Endothelial cell of umbilical vein (primary cell): Measurements from ENCODE around the gene NGEF. TPM values are rescaled to one million over a fixed set of nuclear protein-coding genes. Genes with fewer than 3 reads are reported as not detected.

Experiments
- BruUV-seq: library from RNA; stranded (reverse); fragments of 400-500 nt; replicated peaks from 2 replicates; lab custom pipeline; 2021; lab: Mats Ljungman, UMichigan
- CTCF ChIA-PET: fragments of 300-600, 350-600 bp; sonication (Branson Sonifier 250); formaldehyde crosslinking; loops from one replicate; lab custom pipeline; 2021; ENCODE audit warnings: antibody characterized with exemption, inconsistent platforms; lab: Charles Lee
- POLR2A ChIA-PET: fragments of 300-600, 350-600 bp; sonication (Branson Sonifier 250); formaldehyde crosslinking; loops from one replicate; lab custom pipeline; 2021; ENCODE audit warnings: antibody characterized with exemption, inconsistent platforms; lab: Charles Lee
- DNase-seq: peaks from one replicate; pipeline ENCODE4 v3.0.0-alpha.2; 2011; ENCODE audit warnings: low read depth, low spot score
- FAIRE-seq: peaks from 2 replicates; lab custom pipeline; 2011; peaks lifted over from hg19 to GRCh38; lab: Jason Lieb, UNC
- H2AFZ ChIP-seq: 2 replicates; pipeline ENCODE4 v1.6.0; 2012; ENCODE audit warnings: low read depth, low read length, control low read depth, inconsistent platforms
- H3K27ac ChIP-seq: 2 replicates; pipeline ENCODE4 v1.5.1; 2011; ENCODE audit warnings: low read depth, mild to moderate bottlenecking, control low read depth, low read length, moderate library complexity; ENCODE audit not compliant: insufficient read depth
- H3K27me3 ChIP-seq, 2 experiments: 2 replicates each; pipeline versions ENCODE4 v1.6.0 to v1.6.1; 2011; ENCODE audit warnings: low read length in 2 of 2, mixed read lengths in 1 of 2; ENCODE audit not compliant: control insufficient read depth in 2 of 2, insufficient read depth in 2 of 2
- H3K36me3 ChIP-seq, 2 experiments: 2 replicates in 1 of 2; 3 replicates in 1 of 2; pipeline ENCODE4 v1.5.1; 2011; ENCODE audit warnings: low read length in 2 of 2, mild to moderate bottlenecking in 1 of 2, moderate library complexity in 1 of 2; ENCODE audit not compliant: control insufficient read depth in 2 of 2, insufficient read depth in 2 of 2; ENCODE audit errors: extremely low read depth in 1 of 2
- H3K4me1 ChIP-seq: 3 replicates; pipeline ENCODE4 v1.5.1; 2011; ENCODE audit warnings: mild to moderate bottlenecking, low read length; ENCODE audit not compliant: control insufficient read depth, insufficient read depth; ENCODE audit errors: extremely low read depth
- H3K4me2 ChIP-seq: 2 replicates; pipeline ENCODE4 v1.6.1; 2011; ENCODE audit warnings: low read length, control low read depth, mixed read lengths; ENCODE audit not compliant: insufficient read depth
- H3K4me3 ChIP-seq, 3 experiments: fragments of 200-600 bp in 1 of 3; sonication (generic), shearing (Covaris generic) in 1 of 3; replicated peaks in 1 of 3; 2 replicates each; pipeline ENCODE4 v1.5.1; 2011 to 2016; ENCODE audit warnings: control low read depth in 3 of 3, low read length in 3 of 3, mild to moderate bottlenecking in 2 of 3, inconsistent platforms in 1 of 3, low read depth in 1 of 3, moderate library complexity in 1 of 3; ENCODE audit not compliant: insufficient read depth in 1 of 3
- H3K79me2 ChIP-seq: 2 replicates; pipeline ENCODE4 v1.6.0; 2012; ENCODE audit warnings: low read length, inconsistent platforms; ENCODE audit not compliant: control insufficient read depth, insufficient read depth
- H3K9ac ChIP-seq: replicated peaks from 2 replicates; pipeline ENCODE3; 2011; ENCODE audit warnings: low read length, control low read depth; ENCODE audit not compliant: insufficient read depth; ENCODE audit errors: extremely low read depth
- H3K9me1 ChIP-seq: replicated peaks from 3 replicates; pipeline ENCODE4 v1.6.0; 2011; ENCODE audit warnings: mild to moderate bottlenecking, low read length; ENCODE audit not compliant: control insufficient read depth, insufficient read depth; ENCODE audit errors: extremely low read depth
- H3K9me3 ChIP-seq: replicated peaks from 2 replicates; pipeline ENCODE4 v1.5.1; 2012; ENCODE audit warnings: low read length, inconsistent platforms; ENCODE audit not compliant: control insufficient read depth, insufficient read depth
- H4K20me1 ChIP-seq: replicated peaks from 2 replicates; pipeline ENCODE3; 2011; ENCODE audit warnings: mild to moderate bottlenecking, low read length; ENCODE audit not compliant: control insufficient read depth, insufficient read depth; ENCODE audit errors: extremely low read depth
- CTCF ChIP-seq, 2 donors: IDR thresholded peaks; 1 replicate in 1 of 2; 2 replicates in 1 of 2; pipeline ENCODE4 v1.5.1; 2011; ENCODE audit warnings: low read length in 2 of 2, mild to moderate bottlenecking in 2 of 2, moderate library complexity in 2 of 2, control low read depth in 1 of 2, inconsistent platforms in 1 of 2, low read depth in 1 of 2; ENCODE audit not compliant: insufficient read depth in 1 of 2; ENCODE audit errors: extremely low read depth in 1 of 2
- EZH2 ChIP-seq: IDR thresholded peaks from 2 replicates; pipeline ENCODE4 v1.6.1; 2012; ENCODE audit warnings: borderline replicate concordance, low read depth, mild to moderate bottlenecking, moderate library complexity, low read length, inconsistent platforms; ENCODE audit not compliant: severe bottlenecking
- FOS ChIP-seq: IDR thresholded peaks from 2 replicates; pipeline ENCODE4 v1.6.1; 2011; ENCODE audit warnings: mild to moderate bottlenecking, low read length, moderate library complexity, borderline replicate concordance; ENCODE audit not compliant: insufficient read depth
- GATA2 ChIP-seq: IDR thresholded peaks from 2 replicates; pipeline ENCODE4 v1.7.0; 2011; ENCODE audit warnings: low read depth, mild to moderate bottlenecking, moderate library complexity, mixed read lengths, low read length; ENCODE audit not compliant: insufficient read length, insufficient read depth
- JUN ChIP-seq: IDR thresholded peaks from 2 replicates; pipeline ENCODE4 v1.6.1; 2011; ENCODE audit warnings: borderline replicate concordance, low read depth; ENCODE audit not compliant: insufficient read length, insufficient read depth
- MAX ChIP-seq: IDR thresholded peaks from 2 replicates; pipeline ENCODE4 v1.6.1; 2011; ENCODE audit not compliant: insufficient read depth, insufficient read length
- MYC ChIP-seq: IDR thresholded peaks from one replicate; pipeline ENCODE4 v1.6.1; 2011; ENCODE audit warnings: mild to moderate bottlenecking, low read depth, low read length
- POLR2A ChIP-seq: IDR thresholded peaks from 2 replicates; pipeline ENCODE4 v1.6.1; 2012; ENCODE audit warnings: low read depth, mild to moderate bottlenecking, control low read depth, low read length
- POLR2AphosphoS5 ChIP-seq: IDR thresholded peaks from 2 replicates; pipeline ENCODE4 v1.6.1; 2012; ENCODE audit warnings: low read depth, mild to moderate bottlenecking, control low read depth, low read length, moderate library complexity; ENCODE audit not compliant: insufficient read depth
- dilution Hi-C: fragments of 300-500 bp; cut with MboI; formaldehyde crosslinking; loops from one replicate; pipeline ENCODE4 v1.15.0; 2019; ENCODE audit warnings: low sequenced_read_pairs; ENCODE audit not compliant: extremely low pct_ligation_motif_present
- intact Hi-C: fragments of 100-400 bp; cut with micrococcal nuclease; formaldehyde crosslinking; loops from one replicate; pipeline ENCODE4 v1.10.0; 2022
- polyA plus RNA-seq, 4 experiments: library from polyadenylated mRNA; depleted of rRNA in 3 of 4; stranded (reverse) in 3 of 4; unstranded in 1 of 4; fragments of >200 nt; gene quantifications; 2 replicates each; pipeline versions ENCODE4 v1.2.1 to v1.2.3, GENCODE V29; 2011 to 2012; ENCODE audit warnings: missing spikeins in 1 of 4
- total RNA-seq: library from RNA; stranded (reverse); gene quantifications from 2 replicates; pipeline ENCODE4 v1.2.3, GENCODE V29; 2021

NGEF gene
- total and polyA plus RNA-seq, 2 donors (not counting 3 experiments of a cell fraction or from before 2014, with no cell fraction given): 0.22 to 0.41 TPM

GRCh38 chr2:232875256-232876121, 137.6 kb downstream of the NGEF start:
- Histone ChIP-seq H3K4me3 (no peak overlapping the region), H3K9ac (no peak overlapping the region), H3K4me1 (no peaks in the 10 kb centered on the region), H3K27ac (no peak overlapping the region), H3K9me3 (no peaks in the 10 kb centered on the region), H3K36me3 (no peaks in the 10 kb centered on the region), H2AFZ (no peak overlapping the region), H4K20me1 (no peaks in the 10 kb centered on the region), H3K9me1 (no peaks in the 10 kb centered on the region), H3K4me2 (no peak overlapping the region), H3K27me3 (no peaks in the 10 kb centered on the region), H3K79me2 (no peaks in the 10 kb centered on the region)
- TF ChIP-seq POLR2A: no peak
- TF ChIP-seq EZH2: no peak
- TF ChIP-seq CTCF (IDR thresholded peaks at IDR 0.05; ENCODE audit: extremely low read depth in 1 of 2, insufficient read depth in 1 of 2, low read depth in 1 of 2, low read length in 2 of 2): no peak
- no peak for TF ChIP-seq GATA2
- TF ChIP-seq POLR2AphosphoS5: no peak
- no peak for TF ChIP-seq MAX
- TF ChIP-seq JUN: no peak
- no peak for TF ChIP-seq FOS
- TF ChIP-seq MYC: no peak
- intact Hi-C loops: loop anchor here (1.0 kb wide), 1 partner anchor 376 kb away; the partner anchor contains the start of gene ATG16L1
- BruUV-seq: no TSS peak
- ChIA-PET CTCF (interaction anchor here (0.8 to 3.0 kb wide), 4 partner anchors 26 to 178 kb away, joined by 3 to 31 read pairs (median 6); no protein-coding TSS in a partner anchor), POLR2A (no interaction called here)
- DNase-seq (peak; percentile 18), FAIRE-seq (no peak)
- dilution Hi-C loops: no loop called here
